IPS-15b (cell line): Measurements from ENCODE around the gene GSG1L2.

ENCODE experiments used
- H3K27me3 ChIP-seq: one replicate; pipeline ENCODE4 v1.6.1; 2013; ENCODE audit warnings: low read length; ENCODE audit not compliant: control insufficient read depth, insufficient read depth
- H3K36me3 ChIP-seq: one replicate; pipeline ENCODE4 v1.6.1; 2013; ENCODE audit warnings: low read length; ENCODE audit not compliant: control insufficient read depth, insufficient read depth
- H3K4me1 ChIP-seq: one replicate; pipeline ENCODE4 v1.6.1; 2013; ENCODE audit warnings: mild to moderate bottlenecking, low read length; ENCODE audit not compliant: control insufficient read depth, insufficient read depth
- H3K4me3 ChIP-seq: one replicate; pipeline ENCODE4 v1.5.1; 2013; ENCODE audit warnings: low read depth, low read length
- H3K9ac ChIP-seq: one replicate; pipeline ENCODE4 v1.6.1; 2013; ENCODE audit warnings: low read depth, mild to moderate bottlenecking, low read length
- H3K9me3 ChIP-seq: one replicate; pipeline ENCODE4 v1.6.1; 2013; ENCODE audit warnings: mild to moderate bottlenecking, low read length; ENCODE audit not compliant: control insufficient read depth, insufficient read depth

Gene GSG1L2

DNA sequence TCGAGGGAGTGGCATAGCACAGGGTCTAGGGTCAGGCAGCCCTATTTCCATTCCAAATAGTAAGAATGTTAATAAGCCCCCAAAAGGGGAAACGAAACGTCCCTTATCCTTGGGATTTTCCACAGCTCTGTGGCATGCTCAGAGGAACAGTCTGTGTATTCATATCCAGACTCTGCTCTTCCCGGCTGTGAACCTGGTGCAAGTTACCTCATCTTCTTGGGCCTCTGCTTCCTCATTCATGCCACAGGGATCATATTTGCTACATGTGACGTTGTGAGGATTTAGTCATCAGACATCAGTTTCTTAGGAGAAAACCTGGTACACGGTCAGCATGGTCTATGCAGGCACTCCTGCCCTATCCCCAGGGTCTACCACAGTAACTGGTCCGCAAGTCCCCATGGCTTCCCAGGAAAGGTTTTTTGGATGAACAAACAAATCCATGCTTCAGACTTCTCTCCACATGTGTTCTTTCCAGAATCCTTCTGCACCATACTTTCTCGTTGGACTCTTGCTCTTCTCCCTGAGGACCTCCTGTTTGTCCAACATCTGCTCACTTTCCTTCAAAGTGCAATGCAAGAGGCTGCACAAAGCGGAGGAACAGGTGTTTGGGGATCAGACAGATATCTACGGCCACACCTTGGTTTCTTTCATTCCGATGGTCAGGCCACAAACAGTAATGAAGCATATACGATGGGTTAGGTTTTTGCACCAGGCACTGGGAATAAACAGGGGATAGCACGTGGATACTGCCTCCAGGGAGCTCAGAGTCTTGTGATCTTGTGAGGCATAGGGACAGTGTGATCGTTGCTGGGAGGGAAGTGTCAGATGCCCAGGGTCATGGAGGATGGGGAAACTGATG lies 21.5 kb upstream of the GSG1L2 start:
- peaks cover 3% of the 10 kb centered on the region for H3K4me1 ChIP-seq
- H3K9me3 ChIP-seq = no peaks in the 10 kb centered on the region
- H3K27me3 ChIP-seq = peaks cover 2% of the 10 kb centered on the region
- H3K4me3 ChIP-seq = no peak overlapping the region
- no peak overlapping the region for H3K9ac ChIP-seq
- no peaks in the 10 kb centered on the region for H3K36me3 ChIP-seq

DNA sequence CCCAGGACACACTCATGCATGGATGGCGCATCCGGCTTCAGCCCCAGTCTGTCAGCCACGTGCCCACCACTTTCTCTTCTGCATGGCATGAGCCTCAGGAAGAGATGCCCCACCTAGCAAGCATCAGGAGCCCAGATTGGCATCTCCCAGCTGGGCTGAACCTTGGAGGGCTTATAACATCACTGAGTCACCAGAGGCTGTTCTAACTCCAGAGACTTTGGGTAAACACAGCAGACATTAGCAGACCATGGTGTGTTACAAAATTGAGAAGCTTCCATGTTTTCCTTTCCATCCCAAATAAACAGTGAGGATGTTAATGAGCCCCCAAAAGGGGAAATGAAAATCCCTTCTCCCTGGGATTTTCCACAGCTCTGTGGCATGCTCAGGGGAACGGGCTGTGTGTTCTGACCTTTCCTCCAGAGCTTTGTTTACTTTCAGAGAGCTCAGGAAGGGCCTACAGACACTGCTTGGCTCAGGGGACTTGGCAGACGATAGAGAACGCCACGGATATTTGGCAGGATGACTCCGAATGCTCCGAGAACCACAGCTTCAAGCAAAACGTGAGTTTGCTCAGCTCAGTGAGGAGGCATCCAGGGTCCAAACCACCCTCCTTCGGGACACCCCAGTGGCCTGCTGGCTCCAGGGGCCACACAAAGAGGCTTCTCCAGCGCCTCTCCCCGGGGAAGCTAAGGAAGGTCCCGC lies 20.3 kb upstream of the GSG1L2 start:
- Histone ChIP-seq H3K9me3 (no peaks in the 10 kb centered on the region), H3K9ac (no peak overlapping the region), H3K27me3 (peaks cover 2% of the 10 kb centered on the region), H3K4me3 (no peak overlapping the region), H3K4me1 (peaks cover 3% of the 10 kb centered on the region), H3K36me3 (no peaks in the 10 kb centered on the region)

DNA sequence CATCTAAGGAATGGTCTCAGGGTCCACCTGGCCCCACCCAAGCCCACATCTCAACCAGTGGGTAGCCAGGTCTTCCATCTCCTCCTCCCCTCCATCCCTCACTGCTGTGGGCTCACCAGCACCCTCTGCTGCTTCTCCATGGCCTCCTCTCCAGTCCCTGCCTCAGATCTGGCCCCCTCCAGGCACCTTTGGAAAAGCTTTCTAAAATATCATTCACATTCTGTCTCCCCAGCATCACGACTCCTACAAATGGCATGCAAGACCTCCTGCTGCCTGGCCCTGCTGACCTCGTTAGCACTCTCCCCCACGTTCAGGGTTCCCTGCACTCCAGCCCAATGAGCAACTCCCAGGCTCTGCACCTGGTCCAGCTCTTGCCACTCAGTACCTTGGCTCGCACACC lies 17.6 kb upstream of the GSG1L2 start:
- Histone ChIP-seq H3K36me3 (no peaks in the 10 kb centered on the region), H3K27me3 (peaks cover 2% of the 10 kb centered on the region), H3K4me3 (no peak overlapping the region), H3K9ac (no peak overlapping the region), H3K9me3 (no peaks in the 10 kb centered on the region), H3K4me1 (peaks cover 3% of the 10 kb centered on the region)

DNA sequence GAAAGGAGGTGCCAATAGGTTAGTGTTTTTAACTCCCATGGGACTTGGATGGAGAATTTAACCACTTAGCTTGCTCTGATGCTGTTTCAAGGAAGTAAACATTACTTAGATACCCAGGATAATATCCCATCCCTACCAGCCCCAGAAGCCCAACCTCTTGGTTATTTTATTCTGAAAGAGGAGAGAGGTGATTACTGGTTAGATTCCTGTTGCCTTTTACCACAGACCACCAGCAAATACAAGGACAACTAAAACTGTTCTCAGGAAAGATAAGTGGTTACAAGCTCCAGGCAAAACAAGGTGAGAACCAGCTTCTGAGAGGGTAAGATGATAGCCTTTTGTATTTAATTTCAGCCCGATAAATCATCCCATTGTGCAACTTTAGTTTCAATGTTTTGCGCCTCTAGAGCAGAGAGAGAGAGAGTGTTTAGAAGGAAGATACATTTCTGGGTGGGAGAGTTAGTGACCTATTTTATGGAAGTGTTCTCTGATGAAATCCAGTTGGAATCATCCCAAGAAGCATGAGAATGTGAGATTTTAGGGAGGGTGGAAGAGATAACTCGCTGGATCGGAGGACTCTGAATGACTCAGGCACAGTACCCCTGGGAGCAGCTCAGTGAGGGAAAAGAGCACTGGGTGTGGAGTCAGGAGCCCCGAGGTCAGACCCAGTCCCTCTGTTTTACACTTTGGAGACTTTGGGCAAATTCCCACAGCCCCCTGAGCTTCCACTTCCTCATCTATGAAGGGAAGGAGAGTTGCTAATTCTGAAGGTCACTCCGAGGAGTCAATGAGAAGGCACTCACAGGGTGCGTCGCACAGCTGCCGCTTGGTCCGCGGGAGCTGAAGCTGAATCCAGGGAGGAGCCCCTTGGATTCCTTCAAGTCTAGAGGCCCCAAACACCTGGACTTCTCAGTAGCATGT lies 15.9 kb upstream of the GSG1L2 start:
- no peak overlapping the region for H3K9ac ChIP-seq
- no peaks in the 10 kb centered on the region for H3K9me3 ChIP-seq
- H3K27me3 ChIP-seq = peaks cover 2% of the 10 kb centered on the region
- no peak overlapping the region for H3K4me3 ChIP-seq
- no peaks in the 10 kb centered on the region for H3K36me3 ChIP-seq
- H3K4me1 ChIP-seq = peaks cover 3% of the 10 kb centered on the region

DNA sequence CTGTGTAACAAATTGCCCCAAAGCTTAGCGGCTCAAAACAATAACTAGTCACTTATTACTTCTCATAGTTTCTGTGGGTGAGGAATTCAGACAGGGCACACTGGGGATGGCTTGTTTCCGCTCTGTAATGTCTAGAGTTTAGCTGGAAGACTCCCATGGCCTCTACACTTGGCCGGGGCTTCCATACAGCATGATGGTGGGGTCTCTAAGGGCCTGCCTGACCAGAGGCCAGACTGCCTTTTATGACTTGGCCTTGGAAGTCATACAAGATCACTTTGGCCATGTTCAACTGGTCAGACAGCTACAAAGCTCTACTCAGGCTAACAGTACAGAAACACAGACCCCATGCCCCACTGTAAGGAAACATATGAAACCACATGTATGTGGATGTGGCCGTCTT lies 12.0 kb upstream of the GSG1L2 start:
- Histone ChIP-seq H3K4me3 (no peak overlapping the region), H3K4me1 (peaks cover 2% of the 10 kb centered on the region), H3K9ac (no peak overlapping the region), H3K9me3 (no peaks in the 10 kb centered on the region), H3K36me3 (no peaks in the 10 kb centered on the region), H3K27me3 (peaks cover 2% of the 10 kb centered on the region)

DNA sequence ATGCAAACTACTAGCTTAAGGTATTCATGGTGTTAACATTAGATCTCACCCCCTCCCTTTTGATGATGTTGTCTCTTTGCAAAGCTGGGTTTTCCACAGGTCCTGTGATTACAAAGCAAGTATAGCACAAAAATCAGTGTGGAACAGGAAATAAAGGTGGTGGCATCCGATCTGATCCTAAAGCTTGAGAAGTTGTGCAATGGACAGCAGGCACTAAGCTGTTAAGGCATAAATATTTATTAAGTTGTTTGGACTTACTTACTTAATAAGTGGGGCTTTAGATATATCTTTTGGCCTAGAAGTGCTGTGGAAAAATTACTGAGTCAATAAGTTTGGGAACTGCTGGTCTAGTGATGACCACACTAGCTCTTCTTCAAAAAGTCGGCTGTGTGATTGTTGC lies 8.8 kb upstream of the GSG1L2 start:
- Histone ChIP-seq H3K9ac (no peak overlapping the region), H3K36me3 (no peaks in the 10 kb centered on the region), H3K27me3 (no peaks in the 10 kb centered on the region), H3K4me1 (no peaks in the 10 kb centered on the region), H3K9me3 (no peaks in the 10 kb centered on the region), H3K4me3 (no peak overlapping the region)

DNA sequence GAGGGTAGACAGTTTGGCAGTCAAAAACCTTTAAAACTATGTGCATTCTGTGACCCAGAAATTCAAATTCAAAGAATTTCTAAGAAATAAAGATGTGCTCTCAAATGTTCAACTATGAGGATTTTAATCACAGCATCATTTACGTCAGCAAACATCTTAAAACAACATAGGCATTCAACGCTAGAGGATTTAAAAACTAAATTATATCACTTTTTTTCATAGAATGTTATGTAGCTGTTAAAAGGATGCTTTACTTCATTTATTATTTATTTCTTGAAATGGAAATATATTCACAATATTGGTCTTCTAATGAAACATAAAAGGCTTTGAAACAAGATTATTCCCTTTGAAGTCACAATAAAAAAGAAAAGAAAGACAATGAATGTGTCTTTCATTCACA lies 7.5 kb upstream of the GSG1L2 start:
- no peaks in the 10 kb centered on the region for H3K27me3 ChIP-seq
- H3K9ac ChIP-seq = no peak overlapping the region
- H3K4me3 ChIP-seq = no peak overlapping the region
- H3K36me3 ChIP-seq = no peaks in the 10 kb centered on the region
- H3K9me3 ChIP-seq = no peaks in the 10 kb centered on the region
- no peaks in the 10 kb centered on the region for H3K4me1 ChIP-seq

DNA sequence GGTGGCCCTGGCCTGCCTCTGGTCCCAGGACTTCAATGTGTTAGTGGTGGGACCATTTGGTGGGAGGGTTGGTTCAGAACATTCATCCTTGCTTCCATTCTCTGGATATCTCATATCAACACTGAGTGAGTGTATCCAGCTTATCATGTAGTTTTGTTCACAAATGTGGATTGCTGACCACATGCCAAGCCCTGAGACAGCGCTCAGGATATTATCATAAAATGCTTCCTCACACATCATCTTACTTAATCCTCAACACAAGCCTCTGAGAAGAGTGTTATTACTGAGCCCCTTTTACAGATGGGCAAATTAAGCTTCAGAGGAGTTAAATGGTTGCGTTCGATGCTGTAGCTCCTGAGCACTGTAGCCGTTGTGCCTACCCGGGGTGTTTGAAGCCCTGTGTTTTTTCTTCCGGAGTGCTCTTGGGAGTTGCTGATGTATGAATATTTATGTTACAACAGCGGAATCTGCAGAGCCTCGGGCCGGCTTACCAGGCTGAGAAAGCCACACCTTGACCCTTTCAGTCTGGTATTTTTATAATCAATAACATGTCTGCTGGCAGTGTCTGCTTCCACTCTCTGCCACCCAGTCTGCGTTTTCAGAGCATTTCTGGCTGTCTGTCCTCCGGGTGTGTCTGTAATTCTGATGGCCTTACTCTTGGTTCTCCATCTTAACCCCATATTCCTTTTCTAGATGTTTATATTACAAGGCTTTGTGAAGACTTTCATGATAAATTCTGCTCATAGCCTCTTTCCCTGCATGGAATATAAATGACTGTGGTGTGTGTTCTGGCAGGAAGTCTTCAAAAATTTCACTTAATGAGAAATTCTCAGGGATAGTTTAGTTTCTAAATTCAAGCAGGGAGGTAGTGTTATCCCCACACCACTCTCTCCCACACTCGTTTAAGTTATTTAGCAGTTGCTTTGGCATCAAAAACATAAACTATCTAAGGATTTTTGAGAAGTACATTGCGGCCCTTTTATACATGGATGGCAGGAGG lies 6.7 kb upstream of the GSG1L2 start:
- Histone ChIP-seq H3K36me3 (no peaks in the 10 kb centered on the region), H3K4me1 (no peaks in the 10 kb centered on the region), H3K9ac (no peak overlapping the region), H3K9me3 (no peaks in the 10 kb centered on the region), H3K27me3 (no peaks in the 10 kb centered on the region), H3K4me3 (no peak overlapping the region)

DNA sequence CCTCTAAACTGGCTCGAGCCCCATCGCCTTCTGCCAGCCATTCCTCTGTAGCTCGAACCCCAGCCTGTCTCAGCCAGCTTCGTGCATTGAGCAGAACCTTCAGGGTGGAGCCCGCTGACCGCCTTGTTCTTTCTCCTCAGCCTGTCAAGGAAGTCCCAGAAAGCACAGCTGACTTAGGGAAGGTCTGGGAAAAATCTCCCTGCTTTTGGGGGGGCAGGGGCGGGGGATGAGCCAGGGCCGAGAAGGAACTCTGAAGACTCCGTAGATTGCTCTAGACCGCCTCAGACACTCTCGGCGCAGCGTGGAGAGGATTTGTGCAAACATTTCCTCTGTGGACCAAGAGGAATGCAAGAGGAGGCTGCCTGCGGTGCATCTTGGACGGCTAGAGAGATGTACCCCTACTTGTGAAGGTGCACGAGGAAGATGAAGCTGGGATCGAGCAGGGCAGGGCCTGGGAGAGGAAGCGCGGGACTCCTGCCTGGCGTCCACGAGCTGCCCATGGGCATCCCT lies 3.8 kb upstream of the GSG1L2 start, which contains the start of gene GLP2R:
Gene GLP2R (plus strand): TSS at position 284 of the 510 bp plus-strand sequence. CDS start 140 bp downstream, at position 424.
- Histone ChIP-seq H3K27me3 (no peaks in the 10 kb centered on the region), H3K9ac (no peak within 1 kb of the TSS), H3K36me3 (no peaks in the 10 kb centered on the region), H3K4me3 (no peak within 1 kb of the TSS), H3K9me3 (no peaks in the 10 kb centered on the region), H3K4me1 (no peaks in the 10 kb centered on the region)

DNA sequence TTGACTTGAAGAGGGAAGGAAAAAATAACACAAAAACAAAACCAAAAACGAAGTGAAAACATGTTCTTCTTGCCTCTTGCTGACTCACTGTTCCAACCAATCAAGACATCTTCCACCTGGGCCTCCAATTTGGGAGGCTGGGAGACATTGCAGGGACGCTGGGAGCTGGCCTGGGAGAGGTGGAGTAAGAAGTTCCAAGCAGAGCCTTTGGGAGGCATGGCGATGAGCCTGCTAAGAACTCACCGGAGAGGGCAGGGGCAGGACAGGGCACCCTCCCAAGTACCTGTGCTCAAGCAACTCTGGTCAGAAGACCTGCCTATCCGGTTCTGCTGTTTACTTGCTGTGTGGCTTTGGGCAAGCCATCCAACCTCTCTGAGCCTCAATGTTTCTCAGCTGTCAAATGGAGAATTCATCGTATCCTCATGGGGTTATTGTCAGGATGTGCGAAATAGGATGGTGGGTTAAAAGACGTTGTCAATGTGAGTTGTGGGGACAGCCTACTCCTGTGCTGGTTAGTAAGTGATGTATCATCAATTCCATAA lies 3.0 kb upstream of the GSG1L2 start:
- Histone ChIP-seq H3K4me3 (no peak overlapping the region), H3K9ac (no peak overlapping the region), H3K4me1 (no peaks in the 10 kb centered on the region), H3K9me3 (no peaks in the 10 kb centered on the region), H3K36me3 (no peaks in the 10 kb centered on the region), H3K27me3 (no peaks in the 10 kb centered on the region)
